A549 (cell line): Measurements from ENCODE around the gene CLRN2. TPM values are rescaled to one million over a fixed set of nuclear protein-coding genes. Genes with fewer than 3 reads are reported as not detected.

Source experiments
- ATAC-seq, 2 experiments: fragments of 200-7000 bp in 1 of 2; fragments of >200 bp in 1 of 2; cut with Nextera tagmentation in 1 of 2; cut with Tn5 transposase in 1 of 2; 3 replicates each; pipeline versions ENCODE4 v1.8.0 to v1.9.1; 2018 to 2020; ENCODE audit warnings: mild to moderate bottlenecking in 1 of 2, moderate library complexity in 1 of 2
- CTCF ChIA-PET: fragments of 300-600 bp; sonication (Branson Sonifier 250); formaldehyde crosslinking; extraction: SDS; loops from one replicate; lab custom pipeline; 2021; ENCODE audit warnings: antibody characterized with exemption, inconsistent platforms; lab: Yijun Ruan, JAX
- POLR2A ChIA-PET: fragments of 350-600 bp; formaldehyde crosslinking; extraction: SDS; loops from one replicate; lab custom pipeline; 2021; ENCODE audit warnings: antibody characterized with exemption, inconsistent platforms; lab: Yijun Ruan, JAX
- DNase-seq, 2 experiments: peaks; one replicate each; pipeline versions ENCODE4 v3.0.0 to v3.0.0-alpha.2; 2011 to 2016; ENCODE audit warnings: low read depth in 1 of 2, low spot score in 1 of 2
- FAIRE-seq: peaks from 2 replicates; lab custom pipeline; 2011; peaks lifted over from hg19 to GRCh38; lab: Jason Lieb, UNC
- H3K27ac ChIP-seq, 2 experiments: fragments of >200 bp; sonication (Bioruptor Twin); formaldehyde crosslinking; 3 replicates each; pipeline ENCODE4 v1.5.1; 2016 to 2017
- H3K4me1 ChIP-seq: fragments of >200 bp; sonication (Bioruptor Twin); formaldehyde crosslinking; 3 replicates; pipeline ENCODE4 v1.6.1; 2016
- H3K4me2 ChIP-seq: fragments of >200 bp; sonication (Bioruptor Twin); formaldehyde crosslinking; 3 replicates; pipeline ENCODE4 v1.6.1; 2016
- H3K4me3 ChIP-seq: fragments of >200 bp; sonication (Bioruptor Twin); formaldehyde crosslinking; 3 replicates; pipeline ENCODE4 v1.5.1; 2016
- H3K9me3 ChIP-seq: fragments of >200 bp; sonication (Bioruptor Twin); formaldehyde crosslinking; 3 replicates; pipeline ENCODE4 v1.6.1; 2016
- BCL3 ChIP-seq: fragments of >200 bp; sonication (Bioruptor Twin); formaldehyde crosslinking; IDR thresholded peaks from 3 replicates; pipeline ENCODE4 v1.6.1; 2016
- BHLHE40 ChIP-seq: IDR thresholded peaks from 2 replicates; pipeline ENCODE4 v1.6.1; 2012; ENCODE audit warnings: low read depth, low read length, inconsistent platforms
- CBX8 ChIP-seq: fragments of 200-600 bp; sonication (generic); IDR thresholded peaks from 2 replicates; pipeline ENCODE4 v1.6.1; 2016
- CHD2 ChIP-seq: fragments of 150-350 bp; IDR thresholded peaks from 2 replicates; pipeline ENCODE4 v1.6.1; 2014; ENCODE audit warnings: low read length; ENCODE audit not compliant: partially characterized antibody
- CHD4 ChIP-seq: fragments of 200-600 bp; sonication (generic); IDR thresholded peaks from 2 replicates; pipeline ENCODE4 v1.6.1; 2016; ENCODE audit warnings: antibody characterized with exemption, mild to moderate bottlenecking, borderline replicate concordance
- CTCF ChIP-seq: fragments of >200 bp; sonication (Bioruptor Twin); formaldehyde crosslinking; IDR thresholded peaks from 3 replicates; pipeline ENCODE4 v1.5.1; 2016
- E2F6 ChIP-seq: IDR thresholded peaks from 2 replicates; pipeline ENCODE4 v1.6.1; 2012; ENCODE audit warnings: low read depth, borderline replicate concordance
- EHMT2 ChIP-seq: fragments of 200-600 bp; sonication (generic); IDR thresholded peaks from 2 replicates; pipeline ENCODE4 v1.6.1; 2016; ENCODE audit warnings: antibody characterized with exemption, low read depth, mild to moderate bottlenecking, moderate library complexity
- EP300 ChIP-seq, 2 experiments: fragments of >200 bp; sonication (Bioruptor Twin); formaldehyde crosslinking; IDR thresholded peaks; 2 replicates in 1 of 2; 3 replicates in 1 of 2; pipeline ENCODE4 v1.6.1; 2016 to 2017
- FOXS1 ChIP-seq: fragments of 250-450 bp; sonication (Bioruptor Pico); IDR thresholded peaks from 2 replicates; pipeline ENCODE4 v1.5.0; 2020; ENCODE audit warnings: mild to moderate bottlenecking, moderate library complexity
- GATA3 ChIP-seq: IDR thresholded peaks from 2 replicates; pipeline ENCODE4 v1.6.1; 2012; ENCODE audit warnings: borderline replicate concordance
- HDAC2 ChIP-seq: fragments of 200-600 bp; sonication (generic); IDR thresholded peaks from 2 replicates; pipeline ENCODE4 v1.6.1; 2016
- HEYL ChIP-seq: fragments of 250-450 bp; sonication (Bioruptor Pico); IDR thresholded peaks from 2 replicates; pipeline ENCODE4 v1.8.0; 2021; ENCODE audit warnings: mild to moderate bottlenecking, moderate library complexity
- HOXA7 ChIP-seq: fragments of 250-450 bp; sonication (Bioruptor Pico); IDR thresholded peaks from 2 replicates; pipeline ENCODE4 v1.5.0; 2020; ENCODE audit warnings: mild to moderate bottlenecking, moderate library complexity
- HOXB13 ChIP-seq: fragments of 250-450 bp; sonication (Bioruptor Pico); IDR thresholded peaks from 2 replicates; pipeline ENCODE4 v1.5.0; 2020; ENCODE audit warnings: low read depth, mild to moderate bottlenecking, moderate library complexity
- JUN ChIP-seq, 2 experiments: fragments of >200 bp; sonication (Bioruptor Twin); formaldehyde crosslinking; IDR thresholded peaks; 2 replicates in 1 of 2; 3 replicates in 1 of 2; pipeline ENCODE4 v1.6.1; 2016 to 2017
- KDM1A ChIP-seq: fragments of 200-600 bp; sonication (generic); IDR thresholded peaks from 2 replicates; pipeline ENCODE4 v1.6.1; 2016; ENCODE audit warnings: low read depth, mild to moderate bottlenecking
- KDM5A ChIP-seq: fragments of 200-600 bp; sonication (generic); IDR thresholded peaks from 2 replicates; pipeline ENCODE4 v1.6.1; 2016; ENCODE audit warnings: antibody characterized with exemption, mild to moderate bottlenecking
- MAFK ChIP-seq: fragments of 450-650 bp; IDR thresholded peaks from 2 replicates; pipeline ENCODE4 v1.6.1; 2014; ENCODE audit not compliant: partially characterized antibody
- MYC ChIP-seq: IDR thresholded peaks from 2 replicates; pipeline ENCODE4 v1.6.1; 2012; ENCODE audit warnings: mild to moderate bottlenecking, inconsistent platforms, low read length, improper control_type of control experiment, borderline replicate concordance
- NFE2L2 ChIP-seq: fragments of 150-350 bp; conservative IDR thresholded peaks from 2 replicates; pipeline ENCODE4 v1.6.1; 2014; ENCODE audit warnings: low read length
- NPAS2 ChIP-seq: fragments of 250-450 bp; sonication (Bioruptor Pico); IDR thresholded peaks from 2 replicates; pipeline ENCODE4 v1.8.0; 2022; ENCODE audit warnings: mild to moderate bottlenecking, moderate library complexity, borderline replicate concordance
- POLR2AphosphoS2 ChIP-seq: conservative IDR thresholded peaks from 2 replicates; pipeline ENCODE4 v1.6.1; 2012; ENCODE audit warnings: low read length, improper control_type of control experiment, inconsistent platforms
- REST ChIP-seq: fragments of 200-600 bp; sonication (generic); IDR thresholded peaks from 2 replicates; pipeline ENCODE4 v1.6.1; 2016; ENCODE audit warnings: antibody characterized with exemption, mild to moderate bottlenecking, moderate library complexity
- RFX5 ChIP-seq: fragments of 450-650 bp; IDR thresholded peaks from 2 replicates; pipeline ENCODE4 v1.7.1; 2014; ENCODE audit warnings: antibody characterized with exemption, mild to moderate bottlenecking, moderate library complexity
- RNF2 ChIP-seq: fragments of 200-600 bp; sonication (generic); IDR thresholded peaks from 2 replicates; pipeline ENCODE4 v1.6.1; 2016; ENCODE audit warnings: low read depth, mild to moderate bottlenecking, antibody characterized with exemption, moderate library complexity, borderline replicate concordance
- SMC3 ChIP-seq: fragments of >200 bp; sonication (Bioruptor Twin); formaldehyde crosslinking; IDR thresholded peaks from 3 replicates; pipeline ENCODE4 v1.6.1; 2018; ENCODE audit warnings: inconsistent platforms
- SREBF2 ChIP-seq: fragments of 450-650 bp; IDR thresholded peaks from 2 replicates; pipeline ENCODE4 v1.6.1; 2014; ENCODE audit warnings: mild to moderate bottlenecking, moderate library complexity
- TP53 ChIP-seq: fragments of 250-450 bp; sonication (Bioruptor Pico); IDR thresholded peaks from 2 replicates; pipeline ENCODE4 v1.5.0; 2021; ENCODE audit warnings: mild to moderate bottlenecking, moderate library complexity
- ZFP36 ChIP-seq: fragments of 450-650 bp; IDR thresholded peaks from 2 replicates; pipeline ENCODE4 v1.6.1; 2014; ENCODE audit warnings: borderline replicate concordance; ENCODE audit not compliant: partially characterized antibody
- ZNF302 ChIP-seq: fragments of 250-450 bp; sonication (Bioruptor Pico); IDR thresholded peaks from 2 replicates; pipeline ENCODE4 v1.9.0; 2021; ENCODE audit warnings: inconsistent platforms, mild to moderate bottlenecking, moderate library complexity
- ZSCAN20 ChIP-seq: fragments of 250-450 bp; sonication (Bioruptor Pico); IDR thresholded peaks from 2 replicates; pipeline ENCODE4 v1.8.0; 2022; ENCODE audit warnings: mild to moderate bottlenecking, moderate library complexity
- WGBS: methylation state at CpG from one replicate; pipeline ENCODE4 v1.1.6; 2017; ENCODE audit errors: missing lambda C conversion rate; 5-methylcytosine and 5-hydroxymethylcytosine counted together
- polyA plus RNA-seq, 4 experiments: library from polyadenylated mRNA; depleted of rRNA in 3 of 4; stranded (reverse); fragments of >200 nt; fragmentation: RNase III in 1 of 4; extraction: RNeasy Plus Mini Kit Qiagen cat#74134 plus additional on column Dnase treatment in 1 of 4; gene quantifications; 2 replicates in 3 of 4; 3 replicates in 1 of 4; pipeline ENCODE4 v1.2.3, GENCODE V29; 2011 to 2017

CLRN2 gene
- polyA plus RNA-seq, 2 of the 4 experiments (the other 2 are of a cell fraction) = not detected

- H3K4me2 ChIP-seq = no peak overlapping the region
- no peak for ATAC-seq
- no peaks in the 10 kb centered on the region for H3K9me3 ChIP-seq
- ChIA-PET POLR2A (no interaction called here), CTCF (no interaction called here)
- no peaks in the 10 kb centered on the region for H3K4me1 ChIP-seq
- TF ChIP-seq EP300 (IDR thresholded peaks at IDR 0.05) (no peak), MAFK (no peak), REST (no peak), NPAS2 (CRISPR knock-in tag) (no peak), EHMT2 (no peak), GATA3 (no peak), BCL3 (no peak), BHLHE40 (no peak), HOXA7 (no peak), ZSCAN20 (CRISPR knock-in tag) (no peak), CHD2 (no peak), MYC (no peak), HDAC2 (no peak), KDM1A (no peak), RNF2 (no peak), CTCF (no peak)
- DNase-seq = no peak
- no peak for FAIRE-seq
- no peak overlapping the region for H3K27ac ChIP-seq
- no peak overlapping the region for H3K4me3 ChIP-seq
Observed at GRCh38 chr4:17475481-17475880, 39.5 kb upstream of the CLRN2 start.

GRCh38 chr4:17476853-17477252 lies 38.1 kb upstream of the CLRN2 start:
- CTCF ChIA-PET = no interaction called here
- no peak overlapping the region for H3K4me2 ChIP-seq
- no peak overlapping the region for H3K27ac ChIP-seq
- no peak for DNase-seq
- WGBS = 79% methylated on average over 3 of the region's 3 CpGs
- no peak for TF ChIP-seq KDM5A
- no peak for TF ChIP-seq ZNF302
- TF ChIP-seq CHD4 = no peak
- TF ChIP-seq SMC3 = no peak
- no peak for TF ChIP-seq TP53 (CRISPR knock-in tag)
- no peak for TF ChIP-seq RNF2
- no peak for TF ChIP-seq FOXS1 (CRISPR knock-in tag)
- no peak for TF ChIP-seq NFE2L2
- TF ChIP-seq HEYL = no peak
- no peak for TF ChIP-seq POLR2AphosphoS2
- TF ChIP-seq ZFP36 = no peak
- TF ChIP-seq JUN (IDR thresholded peaks at IDR 0.05) = no peak
- no peak for TF ChIP-seq E2F6
- TF ChIP-seq GATA3 = no peak
- no peak for TF ChIP-seq HOXB13
- no peak for TF ChIP-seq RFX5
- no peak for TF ChIP-seq CBX8
- TF ChIP-seq SREBF2 = no peak
- POLR2A ChIA-PET = interaction anchor here (0.7 kb wide), 1 partner anchor 1828 kb away, joined by 3 read pairs; no protein-coding TSS in a partner anchor
- no peaks in the 10 kb centered on the region for H3K9me3 ChIP-seq
- H3K4me3 ChIP-seq = no peak overlapping the region
- ATAC-seq = no peak
- no peak for FAIRE-seq
- H3K4me1 ChIP-seq = no peaks in the 10 kb centered on the region
